Measurements from ENCODE around the gene INSRR. TPM values are rescaled to one million over a fixed set of nuclear protein-coding genes. Genes with fewer than 3 reads are reported as not detected.

Gene INSRR
- total and polyA plus RNA-seq, 3 donors from 2014 or later = 1.5 to 7.0 (median 6.4) TPM

DNA sequence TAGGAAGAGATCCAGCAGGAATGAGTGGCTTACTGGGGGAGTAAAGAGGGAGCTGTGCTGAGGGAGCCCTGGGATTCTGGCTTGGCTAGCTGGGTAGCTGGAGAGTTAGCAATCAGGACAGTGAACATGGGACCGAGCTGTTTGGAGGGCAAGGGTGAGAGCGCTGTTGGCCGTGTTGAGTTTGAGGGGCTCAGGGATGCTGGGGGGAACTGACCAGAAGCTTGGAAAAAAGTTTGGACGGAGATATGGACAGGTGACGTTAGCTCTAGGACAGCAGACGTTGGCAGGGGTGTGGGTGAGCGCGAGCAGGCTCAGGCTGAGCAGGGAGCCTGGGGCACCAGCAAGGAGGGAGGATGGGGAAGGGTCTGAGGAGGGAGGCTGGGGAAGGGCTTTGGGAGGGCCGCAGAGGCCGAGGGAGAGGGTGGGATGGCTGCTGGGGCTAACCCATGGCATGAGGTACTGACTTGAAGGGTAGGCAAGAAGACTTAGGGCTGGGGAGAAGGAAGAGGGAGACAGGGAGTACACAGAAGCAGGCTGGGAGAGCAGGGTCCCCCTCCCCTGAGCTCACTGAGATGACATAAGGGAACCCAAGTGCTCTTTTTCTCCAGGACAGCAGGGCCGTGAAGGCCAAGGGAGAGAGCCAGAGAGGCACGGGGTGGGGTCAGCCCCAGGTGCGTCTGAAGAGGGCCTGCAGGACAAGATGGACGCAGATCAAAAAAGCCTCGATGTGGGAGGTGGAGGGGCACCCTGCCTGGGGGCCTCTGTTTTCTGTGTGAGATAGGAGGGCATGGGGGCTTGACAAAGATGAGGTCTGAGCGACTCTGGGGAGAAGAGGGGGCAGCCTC lies 50.5 kb downstream of the INSRR start:
- Histone ChIP-seq H3K36me3 (ENCODE audit: low read depth, missing control alignments) (no peaks in the 10 kb centered on the region), H3K27ac (no peak overlapping the region), H3K27me3 (no peaks in the 10 kb centered on the region), H3K9me3 (no peaks in the 10 kb centered on the region), H3K4me3 (no peak overlapping the region), H3K4me1 (peaks cover 16% of the 10 kb centered on the region)
- intact Hi-C loops (cut with DNase I; ENCODE audit: low total_unique reads) = no loop called here
- TF ChIP-seq POLR2A (IDR thresholded peaks at IDR 0.05) = no peak
- no peak for TF ChIP-seq CTCF (IDR thresholded peaks at IDR 0.05)
- 85 to 94% methylated on average over 16 of the region's 16 CpGs for WGBS, 2 donors
- DNase-seq = no peak

- intact Hi-C loops (cut with DNase I; ENCODE audit: low total_unique reads) = no loop called here
- H3K36me3 ChIP-seq (ENCODE audit: low read depth, missing control alignments) = no peaks in the 10 kb centered on the region
- no peak overlapping the region for H3K4me3 ChIP-seq
- no peak for DNase-seq
- TF ChIP-seq POLR2A (IDR thresholded peaks at IDR 0.05) = no peak
- TF ChIP-seq CTCF (IDR thresholded peaks at IDR 0.05) = no peak
- H3K27ac ChIP-seq = no peak overlapping the region
- no peaks in the 10 kb centered on the region for H3K27me3 ChIP-seq
- no peaks in the 10 kb centered on the region for H3K9me3 ChIP-seq
- H3K4me1 ChIP-seq = peaks cover 14% of the 10 kb centered on the region
- 92 to 95% methylated on average over 2 of the region's 2 CpGs for WGBS, 2 donors
Observed at GRCh38 chr1:156807627-156808026, 51.3 kb downstream of the INSRR start.

DNA sequence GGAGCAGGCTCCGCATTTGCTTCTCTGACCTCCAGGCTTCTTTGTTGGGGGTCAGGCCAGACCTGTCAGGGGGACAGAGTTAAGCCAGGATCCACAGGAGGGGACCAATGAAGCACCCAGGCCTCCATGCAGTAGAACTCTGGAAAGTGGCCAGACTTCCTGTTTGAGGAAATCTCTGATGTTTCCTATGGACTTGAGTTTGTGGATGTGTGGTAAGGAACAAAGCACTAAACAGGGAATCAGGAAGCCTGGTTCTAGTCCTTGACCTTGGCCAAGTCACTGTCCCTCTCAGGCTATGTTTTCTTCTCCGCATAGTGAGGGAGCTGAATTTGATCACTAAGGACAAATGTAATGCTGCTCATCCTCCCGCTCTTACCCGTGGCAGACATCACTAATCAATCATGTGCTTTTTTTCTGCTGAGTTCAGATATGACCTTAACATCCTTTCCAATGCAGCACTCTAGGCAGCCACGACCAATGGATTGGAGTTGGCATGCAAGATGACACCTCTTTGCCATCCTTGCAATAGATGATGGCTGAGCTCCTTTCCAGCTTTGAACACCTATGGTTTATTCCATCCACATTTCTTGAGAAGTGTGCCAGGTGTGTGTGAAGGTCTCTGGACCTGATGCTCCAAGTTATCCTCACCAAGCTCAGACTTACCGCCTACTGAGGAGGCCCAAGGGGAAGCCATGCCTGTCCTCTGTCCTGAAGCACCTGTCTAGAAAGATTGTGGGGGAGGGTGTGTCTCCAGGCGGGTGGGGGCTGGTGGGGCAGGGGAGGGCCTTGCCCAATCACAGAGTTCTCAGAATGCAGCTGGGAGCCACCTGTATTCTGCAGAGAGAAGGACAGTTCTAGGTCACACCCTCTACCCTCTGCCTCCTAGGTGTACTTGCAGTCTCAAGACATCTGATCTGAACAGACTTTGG lies 52.1 kb downstream of the INSRR start:
- Histone ChIP-seq H3K36me3 (ENCODE audit: low read depth, missing control alignments) (no peaks in the 10 kb centered on the region), H3K4me3 (no peak overlapping the region), H3K9me3 (no peaks in the 10 kb centered on the region), H3K27ac (no peak overlapping the region), H3K27me3 (no peaks in the 10 kb centered on the region), H3K4me1 (peaks cover 17% of the 10 kb centered on the region)
- 81 to 82% methylated on average over 6 to 7 of the region's 7 CpGs for WGBS, 2 donors
- no peak for TF ChIP-seq CTCF (IDR thresholded peaks at IDR 0.05)
- TF ChIP-seq POLR2A (IDR thresholded peaks at IDR 0.05) = no peak
- intact Hi-C loops (cut with DNase I; ENCODE audit: low total_unique reads) = no loop called here
- DNase-seq = no peak

- no peaks in the 10 kb centered on the region for H3K9me3 ChIP-seq
- no peaks in the 10 kb centered on the region for H3K36me3 ChIP-seq (ENCODE audit: low read depth, missing control alignments)
- H3K4me3 ChIP-seq = no peak overlapping the region
- peaks cover 25% of the 10 kb centered on the region for H3K4me1 ChIP-seq
- 88 to 92% methylated on average over 3 of the region's 3 CpGs for WGBS, 2 donors
- peak; percentile 62 for DNase-seq
- intact Hi-C loops (cut with DNase I; ENCODE audit: low total_unique reads) = no loop called here
- H3K27me3 ChIP-seq = no peaks in the 10 kb centered on the region
- TF ChIP-seq CTCF (IDR thresholded peaks at IDR 0.05) (no peak), POLR2A (IDR thresholded peaks at IDR 0.05) (no peak)
- no peak overlapping the region for H3K27ac ChIP-seq
Observed at GRCh38 chr1:156805766-156806511, 53.0 kb downstream of the INSRR start.
